ENCODE data around the gene POLR1F.
A peak's percentile ranks its signal among the peaks of the same experiment; 100 is the strongest.

POLR1F gene

GRCh38 chr7:19707240-19707639, 1.6 kb downstream of the POLR1F start:
- TF ChIP-seq CTCF (IDR thresholded peaks at IDR 0.05; ENCODE audit: insufficient read depth, low read length, missing control alignments) = no peak
- DNase-seq (ENCODE audit: low read depth, low spot score) = no peak
- peak overlapping the region; percentile 26 for H3K4me3 ChIP-seq (ENCODE audit: low read depth, low read length)
- ChIA-PET CTCF (no interaction called here), POLR2A (no interaction called here)

GRCh38 chr7:19705663-19706062, 3.2 kb downstream of the POLR1F start:
- CTCF ChIA-PET = interaction anchor here (1.0 kb wide), 1 partner anchor 214 kb away, joined by 3 read pairs; no protein-coding TSS in a partner anchor
- H3K4me3 ChIP-seq (ENCODE audit: low read depth, low read length) = no peak overlapping the region
- POLR2A ChIA-PET = no interaction called here
- DNase-seq (ENCODE audit: low read depth, low spot score) = no peak
- no peak for TF ChIP-seq CTCF (IDR thresholded peaks at IDR 0.05; ENCODE audit: insufficient read depth, low read length, missing control alignments)

GRCh38 chr7:19701471-19701870, 7.4 kb downstream of the POLR1F start:
- CTCF ChIA-PET = interaction anchor here (2.7 kb wide), 1 partner anchor 12 kb away, joined by 13 read pairs; no protein-coding TSS in a partner anchor
- DNase-seq (ENCODE audit: low read depth, low spot score) = no peak
- POLR2A ChIA-PET = no interaction called here
- TF ChIP-seq CTCF (IDR thresholded peaks at IDR 0.05; ENCODE audit: insufficient read depth, low read length, missing control alignments) = no peak
- no peak overlapping the region for H3K4me3 ChIP-seq (ENCODE audit: low read depth, low read length)

GRCh38 chr7:19700936-19701335, 7.9 kb downstream of the POLR1F start:
- POLR2A ChIA-PET = no interaction called here
- TF ChIP-seq CTCF (IDR thresholded peaks at IDR 0.05; ENCODE audit: insufficient read depth, low read length, missing control alignments) = no peak
- CTCF ChIA-PET = interaction anchor here (2.7 to 3.7 kb wide), 2 partner anchors 9 to 12 kb away, joined by 13 to 31 read pairs; partner anchors contain the start of gene POLR1F
- DNase-seq (ENCODE audit: low read depth, low spot score) = no peak
- H3K4me3 ChIP-seq (ENCODE audit: low read depth, low read length) = no peak overlapping the region

GRCh38 chr7:19698331-19698730, 10.5 kb downstream of the POLR1F start:
- POLR2A ChIA-PET = no interaction called here
- no peak overlapping the region for H3K4me3 ChIP-seq (ENCODE audit: low read depth, low read length)
- no peak for DNase-seq (ENCODE audit: low read depth, low spot score)
- TF ChIP-seq CTCF (IDR thresholded peaks at IDR 0.05; ENCODE audit: insufficient read depth, low read length, missing control alignments) = no peak
- CTCF ChIA-PET = interaction anchor here (3.7 kb wide), 1 partner anchor 11 kb away, joined by 31 read pairs; the partner anchor contains the start of gene POLR1F

GRCh38 chr7:19696926-19697325, 11.9 kb downstream of the POLR1F start:
- no peak for TF ChIP-seq CTCF (IDR thresholded peaks at IDR 0.05; ENCODE audit: insufficient read depth, low read length, missing control alignments)
- no peak overlapping the region for H3K4me3 ChIP-seq (ENCODE audit: low read depth, low read length)
- DNase-seq (ENCODE audit: low read depth, low spot score) = no peak
- POLR2A ChIA-PET = no interaction called here
- CTCF ChIA-PET = interaction anchor here (1.2 kb wide), 1 partner anchor 12 kb away, joined by 4 read pairs; no protein-coding TSS in a partner anchor
